ENCODE results near the gene TMEM18.

The TMEM18 gene

GRCh38 chr2:664063-664462 is 13.1 kb downstream of the TMEM18 start:
- Histone ChIP-seq H3K4me1 (ENCODE audit: control insufficient read depth, insufficient read depth, low read length) (no peaks in the 10 kb centered on the region), H3K9me3 (ENCODE audit: control insufficient read depth, insufficient read depth, low read length) (peaks cover 3% of the 10 kb centered on the region; the same call in 1 of the 2 replicates), H3K36me3 (ENCODE audit: control insufficient read depth, insufficient read depth, low read length) (peaks cover 14% of the 10 kb centered on the region; the same call in 1 of the 2 replicates), H3K27ac (ENCODE audit: low read length) (no peak overlapping the region), H3K27me3 (ENCODE audit: control insufficient read depth, insufficient read depth, low read length) (no peaks in the 10 kb centered on the region), H3K4me3 (ENCODE audit: low read length) (no peak overlapping the region)
- WGBS (ENCODE audit: insufficient coverage, insufficient read length) = no CpG with 5 or more reads among the region's 3 CpGs
- DNase-seq (ENCODE audit: low read depth, low spot score) = no peak

GRCh38 chr2:663221-663620 is 14.0 kb downstream of the TMEM18 start:
- Histone ChIP-seq H3K4me3 (ENCODE audit: low read length) (no peak overlapping the region), H3K9me3 (ENCODE audit: control insufficient read depth, insufficient read depth, low read length) (peaks cover 3% of the 10 kb centered on the region; the same call in 1 of the 2 replicates), H3K36me3 (ENCODE audit: control insufficient read depth, insufficient read depth, low read length) (peaks cover 11% of the 10 kb centered on the region; the same call in 1 of the 2 replicates), H3K27ac (ENCODE audit: low read length) (no peak overlapping the region), H3K27me3 (ENCODE audit: control insufficient read depth, insufficient read depth, low read length) (no peaks in the 10 kb centered on the region), H3K4me1 (ENCODE audit: control insufficient read depth, insufficient read depth, low read length) (no peaks in the 10 kb centered on the region)
- no CpG with 5 or more reads among the region's 13 CpGs for WGBS (ENCODE audit: insufficient coverage, insufficient read length)
- DNase-seq (ENCODE audit: low read depth, low spot score) = no peak

GRCh38 chr2:661360-661635 is 15.9 kb downstream of the TMEM18 start:
- H3K27me3 ChIP-seq (ENCODE audit: control insufficient read depth, insufficient read depth, low read length) = no peaks in the 10 kb centered on the region
- no peak overlapping the region for H3K27ac ChIP-seq (ENCODE audit: low read length)
- H3K4me1 ChIP-seq (ENCODE audit: control insufficient read depth, insufficient read depth, low read length) = no peaks in the 10 kb centered on the region
- no peak overlapping the region for H3K4me3 ChIP-seq (ENCODE audit: low read length)
- no CpG with 5 or more reads among the region's 12 CpGs for WGBS (ENCODE audit: insufficient coverage, insufficient read length)
- peaks cover 7% of the 10 kb centered on the region; the same call in 1 of the 2 replicates for H3K36me3 ChIP-seq (ENCODE audit: control insufficient read depth, insufficient read depth, low read length)
- DNase-seq (ENCODE audit: low read depth, low spot score) = no peak
- H3K9me3 ChIP-seq (ENCODE audit: control insufficient read depth, insufficient read depth, low read length) = peaks cover 3% of the 10 kb centered on the region; the same call in 1 of the 2 replicates

- DNase-seq (ENCODE audit: low read depth, low spot score) = no peak
- Histone ChIP-seq H3K4me1 (ENCODE audit: control insufficient read depth, insufficient read depth, low read length) (no peaks in the 10 kb centered on the region), H3K36me3 (ENCODE audit: control insufficient read depth, insufficient read depth, low read length) (peaks cover 3% of the 10 kb centered on the region; the same call in 1 of the 2 replicates), H3K27ac (ENCODE audit: low read length) (no peak overlapping the region), H3K9me3 (ENCODE audit: control insufficient read depth, insufficient read depth, low read length) (peaks cover under 1% of the 10 kb centered on the region; the same call in 1 of the 2 replicates), H3K4me3 (ENCODE audit: low read length) (no peak overlapping the region), H3K27me3 (ENCODE audit: control insufficient read depth, insufficient read depth, low read length) (no peaks in the 10 kb centered on the region)
- WGBS (ENCODE audit: insufficient coverage, insufficient read length) = no CpG with 5 or more reads among the region's 29 CpGs
Observed at GRCh38 chr2:660586-661359, 16.4 kb downstream of the TMEM18 start.

GRCh38 chr2:660029-660428 is 17.2 kb downstream of the TMEM18 start:
- Histone ChIP-seq H3K27me3 (ENCODE audit: control insufficient read depth, insufficient read depth, low read length) (no peaks in the 10 kb centered on the region), H3K4me1 (ENCODE audit: control insufficient read depth, insufficient read depth, low read length) (no peaks in the 10 kb centered on the region), H3K9me3 (ENCODE audit: control insufficient read depth, insufficient read depth, low read length) (no peaks in the 10 kb centered on the region), H3K4me3 (ENCODE audit: low read length) (no peak overlapping the region), H3K36me3 (ENCODE audit: control insufficient read depth, insufficient read depth, low read length) (no peaks in the 10 kb centered on the region), H3K27ac (ENCODE audit: low read length) (no peak overlapping the region)
- no peak for DNase-seq (ENCODE audit: low read depth, low spot score)
- no CpG with 5 or more reads among the region's 12 CpGs for WGBS (ENCODE audit: insufficient coverage, insufficient read length)

- Histone ChIP-seq H3K36me3 (ENCODE audit: control insufficient read depth, insufficient read depth, low read length) (no peaks in the 10 kb centered on the region), H3K27ac (ENCODE audit: low read length) (no peak overlapping the region), H3K27me3 (ENCODE audit: control insufficient read depth, insufficient read depth, low read length) (no peaks in the 10 kb centered on the region), H3K4me3 (ENCODE audit: low read length) (no peak overlapping the region), H3K4me1 (ENCODE audit: control insufficient read depth, insufficient read depth, low read length) (no peaks in the 10 kb centered on the region), H3K9me3 (ENCODE audit: control insufficient read depth, insufficient read depth, low read length) (no peaks in the 10 kb centered on the region)
- DNase-seq (ENCODE audit: low read depth, low spot score) = no peak
- WGBS (ENCODE audit: insufficient coverage, insufficient read length) = no CpG with 5 or more reads among the region's 8 CpGs
Observed at GRCh38 chr2:658426-658825, 18.8 kb downstream of the TMEM18 start.

GRCh38 chr2:657766-658165 is 19.4 kb downstream of the TMEM18 start:
- Histone ChIP-seq H3K36me3 (ENCODE audit: control insufficient read depth, insufficient read depth, low read length) (no peaks in the 10 kb centered on the region), H3K4me1 (ENCODE audit: control insufficient read depth, insufficient read depth, low read length) (no peaks in the 10 kb centered on the region), H3K27ac (ENCODE audit: low read length) (no peak overlapping the region), H3K27me3 (ENCODE audit: control insufficient read depth, insufficient read depth, low read length) (no peaks in the 10 kb centered on the region), H3K4me3 (ENCODE audit: low read length) (no peak overlapping the region), H3K9me3 (ENCODE audit: control insufficient read depth, insufficient read depth, low read length) (no peaks in the 10 kb centered on the region)
- DNase-seq (ENCODE audit: low read depth, low spot score) = no peak
- WGBS (ENCODE audit: insufficient coverage, insufficient read length) = no CpG with 5 or more reads among the region's 6 CpGs

- Histone ChIP-seq H3K4me1 (ENCODE audit: control insufficient read depth, insufficient read depth, low read length) (no peaks in the 10 kb centered on the region), H3K9me3 (ENCODE audit: control insufficient read depth, insufficient read depth, low read length) (no peaks in the 10 kb centered on the region), H3K27me3 (ENCODE audit: control insufficient read depth, insufficient read depth, low read length) (no peaks in the 10 kb centered on the region), H3K4me3 (ENCODE audit: low read length) (no peak overlapping the region), H3K27ac (ENCODE audit: low read length) (no peak overlapping the region), H3K36me3 (ENCODE audit: control insufficient read depth, insufficient read depth, low read length) (no peaks in the 10 kb centered on the region)
- DNase-seq (ENCODE audit: low read depth, low spot score) = no peak
- WGBS (ENCODE audit: insufficient coverage, insufficient read length) = no CpG with 5 or more reads among the region's 5 CpGs
Observed at GRCh38 chr2:656676-657075, 20.5 kb downstream of the TMEM18 start.

GRCh38 chr2:655626-656025 is 21.6 kb downstream of the TMEM18 start:
- Histone ChIP-seq H3K27me3 (ENCODE audit: control insufficient read depth, insufficient read depth, low read length) (no peaks in the 10 kb centered on the region), H3K27ac (ENCODE audit: low read length) (no peak overlapping the region), H3K9me3 (ENCODE audit: control insufficient read depth, insufficient read depth, low read length) (no peaks in the 10 kb centered on the region), H3K4me3 (ENCODE audit: low read length) (no peak overlapping the region), H3K36me3 (ENCODE audit: control insufficient read depth, insufficient read depth, low read length) (no peaks in the 10 kb centered on the region), H3K4me1 (ENCODE audit: control insufficient read depth, insufficient read depth, low read length) (no peaks in the 10 kb centered on the region)
- DNase-seq (ENCODE audit: low read depth, low spot score) = no peak

- DNase-seq (ENCODE audit: low read depth, low spot score) = no peak
- H3K9me3 ChIP-seq (ENCODE audit: control insufficient read depth, insufficient read depth, low read length) = no peaks in the 10 kb centered on the region
Observed at GRCh38 chr2:654896-655295, 22.3 kb downstream of the TMEM18 start.

More at GRCh38 chr2:654896-655295, 22.3 kb downstream of the TMEM18 start:
- WGBS (ENCODE audit: insufficient coverage, insufficient read length) = no CpG with 5 or more reads among the region's 10 CpGs
- Histone ChIP-seq H3K4me1 (ENCODE audit: control insufficient read depth, insufficient read depth, low read length) (no peaks in the 10 kb centered on the region), H3K27me3 (ENCODE audit: control insufficient read depth, insufficient read depth, low read length) (no peaks in the 10 kb centered on the region), H3K27ac (ENCODE audit: low read length) (no peak overlapping the region), H3K36me3 (ENCODE audit: control insufficient read depth, insufficient read depth, low read length) (no peaks in the 10 kb centered on the region), H3K4me3 (ENCODE audit: low read length) (no peak overlapping the region)

All from iPS DF 6.9 (cell line).